GM10266 (cell line): ENCODE data around the gene TFCP2L1.

ENCODE experiments used
- DNase-seq: peaks from one replicate; pipeline ENCODE4 v3.0.0; 2012; ENCODE audit errors: extremely low spot score
- TF ChIP-seq, protein P1 (sequence below): IDR thresholded peaks from 2 replicates; pipeline ENCODE4 v1.5.1; 2012; ENCODE audit warnings: mild to moderate bottlenecking, low read depth; ENCODE audit not compliant: control insufficient read depth, insufficient read depth; ENCODE audit errors: missing control alignments

TFCP2L1 gene

DNA sequence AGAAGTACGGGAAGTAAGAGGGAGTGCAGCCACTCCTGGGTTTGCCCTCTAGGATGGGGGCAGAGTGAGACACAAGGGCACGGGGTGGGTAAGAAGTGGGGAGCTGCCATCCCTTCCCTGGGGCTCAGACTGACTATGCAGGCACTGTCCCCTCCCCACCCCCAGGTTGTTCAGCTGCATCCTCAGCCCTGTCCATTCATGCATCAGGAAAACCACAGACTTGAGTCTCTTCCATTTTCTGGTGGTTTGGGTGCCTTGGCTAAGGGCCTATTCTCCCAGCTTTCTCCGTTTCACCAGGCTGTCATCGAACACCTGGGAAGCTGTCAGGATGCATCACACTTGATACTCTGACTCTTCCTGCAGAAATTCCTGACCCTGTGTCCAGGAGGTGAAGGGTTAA is 111.9 kb downstream of the TFCP2L1 start:
- TF ChIP-seq, protein P1, sequence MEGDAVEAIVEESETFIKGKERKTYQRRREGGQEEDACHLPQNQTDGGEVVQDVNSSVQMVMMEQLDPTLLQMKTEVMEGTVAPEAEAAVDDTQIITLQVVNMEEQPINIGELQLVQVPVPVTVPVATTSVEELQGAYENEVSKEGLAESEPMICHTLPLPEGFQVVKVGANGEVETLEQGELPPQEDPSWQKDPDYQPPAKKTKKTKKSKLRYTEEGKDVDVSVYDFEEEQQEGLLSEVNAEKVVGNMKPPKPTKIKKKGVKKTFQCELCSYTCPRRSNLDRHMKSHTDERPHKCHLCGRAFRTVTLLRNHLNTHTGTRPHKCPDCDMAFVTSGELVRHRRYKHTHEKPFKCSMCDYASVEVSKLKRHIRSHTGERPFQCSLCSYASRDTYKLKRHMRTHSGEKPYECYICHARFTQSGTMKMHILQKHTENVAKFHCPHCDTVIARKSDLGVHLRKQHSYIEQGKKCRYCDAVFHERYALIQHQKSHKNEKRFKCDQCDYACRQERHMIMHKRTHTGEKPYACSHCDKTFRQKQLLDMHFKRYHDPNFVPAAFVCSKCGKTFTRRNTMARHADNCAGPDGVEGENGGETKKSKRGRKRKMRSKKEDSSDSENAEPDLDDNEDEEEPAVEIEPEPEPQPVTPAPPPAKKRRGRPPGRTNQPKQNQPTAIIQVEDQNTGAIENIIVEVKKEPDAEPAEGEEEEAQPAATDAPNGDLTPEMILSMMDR = no peak
- DNase-seq = no peak

DNA sequence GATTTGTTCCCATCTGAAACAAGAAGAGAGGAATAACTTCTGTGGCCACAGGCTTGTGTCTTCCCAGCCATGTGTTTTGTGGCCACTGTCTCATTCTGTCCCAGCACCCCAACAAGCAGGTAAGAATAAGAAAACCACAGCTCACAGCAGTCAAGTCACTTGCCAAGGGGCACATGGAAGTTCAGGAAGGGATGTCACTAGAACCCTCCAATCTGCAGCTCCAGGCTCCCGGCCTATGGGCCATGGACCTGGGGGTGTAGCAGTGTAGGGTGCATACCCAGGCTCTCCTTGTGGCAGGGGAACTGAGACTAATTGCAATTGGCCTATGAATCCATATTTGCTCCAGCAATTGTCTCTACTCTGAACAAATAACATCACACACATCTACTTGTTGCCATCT is 112.5 kb downstream of the TFCP2L1 start:
- DNase-seq = no peak
- TF ChIP-seq, protein P1 = no peak

DNA sequence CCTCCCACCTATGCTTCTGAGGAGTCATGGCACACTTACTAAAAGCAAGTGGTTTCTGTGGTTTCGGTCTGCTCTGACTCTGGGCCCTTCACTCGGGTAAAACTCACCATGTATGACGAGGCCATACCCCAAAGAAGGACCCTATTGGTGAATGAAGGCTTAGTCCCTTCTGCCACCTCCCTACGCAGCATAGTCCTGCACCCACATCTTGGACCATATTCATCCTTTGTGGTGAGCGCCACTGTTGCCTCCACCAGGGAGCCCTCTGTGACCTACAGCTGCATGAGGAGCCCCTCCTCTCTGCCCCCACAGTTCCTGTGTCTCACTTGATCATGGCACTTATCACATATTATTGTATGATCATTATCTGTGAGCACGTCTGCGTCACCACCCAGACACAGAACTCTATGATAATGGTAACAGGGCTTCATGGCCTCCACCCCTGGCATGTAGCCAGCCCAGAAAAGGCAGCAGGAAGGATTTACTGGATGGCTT is 113.3 kb downstream of the TFCP2L1 start:
- no peak for DNase-seq
- TF ChIP-seq, protein P1 = no peak

DNA sequence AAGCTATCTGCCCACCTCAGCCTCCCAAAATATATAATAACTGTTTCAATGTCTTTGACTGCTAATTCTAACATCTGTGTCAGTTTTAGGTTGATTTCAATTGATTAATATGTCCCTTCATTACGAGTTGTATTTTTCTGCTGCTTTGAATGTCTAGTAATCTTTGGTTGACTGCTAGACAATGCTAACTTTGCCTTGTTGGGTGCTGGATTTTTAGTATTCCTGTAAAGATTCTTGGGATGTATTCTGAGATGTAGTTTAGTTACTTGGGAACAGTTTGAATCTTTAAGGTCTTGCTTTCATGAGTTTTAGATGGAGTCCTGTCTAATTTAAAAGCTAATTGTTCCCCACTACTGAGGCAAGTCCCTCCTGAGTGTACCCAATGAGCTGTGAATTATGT is 114.4 kb downstream of the TFCP2L1 start:
- no peak for DNase-seq
- TF ChIP-seq, protein P1 = no peak

DNA sequence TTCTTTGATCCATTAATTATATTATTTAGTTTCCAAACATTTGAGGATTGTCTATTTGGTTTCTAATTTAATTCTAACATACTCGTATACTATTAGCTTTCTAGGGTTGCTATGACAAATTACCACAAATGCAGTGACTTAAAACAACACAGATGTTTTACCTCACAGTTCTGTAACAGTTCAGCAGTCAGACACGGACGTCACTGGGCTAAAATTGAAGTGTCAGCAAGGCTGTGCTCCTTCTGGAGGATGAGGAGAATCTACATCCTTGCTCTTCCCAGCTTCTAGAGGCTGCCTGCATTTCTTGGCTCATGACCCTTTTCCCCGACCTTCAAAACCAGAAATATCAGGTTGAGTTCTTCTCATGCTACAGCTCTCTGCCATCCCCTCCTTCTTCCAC is 117.6 kb downstream of the TFCP2L1 start:
- DNase-seq = no peak
- TF ChIP-seq, protein P1 = no peak
